ENCODE data around the gene MYO3B.

The MYO3B gene

DNA sequence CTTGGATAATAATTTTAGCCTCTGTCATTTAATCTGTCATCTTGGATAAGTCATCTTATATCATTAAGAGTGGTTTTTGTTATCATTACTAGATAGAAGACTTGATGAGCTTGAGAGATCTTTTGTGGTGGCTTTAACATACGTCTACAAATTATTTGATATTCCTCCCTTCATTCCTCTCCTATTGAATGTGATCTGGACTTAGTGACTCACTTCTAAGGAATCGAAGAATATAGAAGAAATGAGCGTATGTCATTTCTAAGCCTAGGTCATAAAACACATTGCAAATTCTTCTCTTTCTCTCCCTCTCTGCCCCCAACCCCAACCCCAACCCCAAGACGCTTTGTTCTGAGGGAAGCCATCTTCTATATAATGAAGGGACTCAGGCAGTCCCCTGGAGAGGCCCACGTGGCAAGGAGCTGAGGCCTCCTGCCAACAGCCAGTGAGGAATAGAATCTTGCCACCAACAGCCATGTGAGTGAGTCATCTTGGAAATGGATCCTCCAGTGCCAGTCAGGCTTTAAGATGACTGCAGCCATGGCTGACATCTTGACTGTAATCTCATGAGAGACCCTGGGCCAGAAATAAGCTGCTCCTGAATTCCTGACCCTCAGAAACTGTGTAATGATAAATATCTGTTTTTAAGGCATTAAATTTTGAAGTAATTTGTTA lies 315.6 kb downstream of the MYO3B start:
- H3K27ac ChIP-seq (ENCODE audit: insufficient read depth, low read depth, low read length, poor library complexity, severe bottlenecking), result no peak overlapping the region
- no peaks in the 10 kb centered on the region for H3K9me3 ChIP-seq (ENCODE audit: control insufficient read depth, low read length)
- no peaks in the 10 kb centered on the region for H3K36me3 ChIP-seq (ENCODE audit: control insufficient read depth, insufficient read depth, low read length)
- H3K4me1 ChIP-seq (ENCODE audit: control insufficient read depth, insufficient read depth, low read length), result no peaks in the 10 kb centered on the region
- H3K27me3 ChIP-seq (ENCODE audit: control insufficient read depth, insufficient read depth, low read length, poor library complexity, severe bottlenecking), result no peaks in the 10 kb centered on the region
- WGBS, 2 experiments, result 92 to 93% methylated on average over 5 of the region's 5 CpGs
- no peak overlapping the region for H3K4me3 ChIP-seq (ENCODE audit: insufficient read depth, low read depth, low read length)

DNA sequence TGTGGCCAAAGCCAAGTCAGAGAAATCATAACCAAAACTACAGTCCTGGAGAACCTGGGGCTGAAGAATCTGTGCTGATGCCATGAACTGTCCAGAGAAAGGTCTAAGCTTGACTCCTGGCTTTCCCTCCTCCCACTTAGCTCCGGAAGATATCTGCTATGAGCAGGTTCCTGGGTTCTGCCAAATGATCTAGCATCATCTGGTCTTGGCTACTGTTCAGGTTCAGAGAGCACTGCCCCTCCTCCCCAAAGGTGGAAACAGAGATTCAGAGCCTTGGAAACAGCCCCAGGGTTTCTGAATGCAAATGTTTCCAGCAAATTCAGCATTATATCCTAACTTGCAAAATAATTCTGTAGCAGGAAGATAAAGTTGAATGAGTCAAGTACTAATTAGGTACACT lies 317.9 kb downstream of the MYO3B start:
- Histone ChIP-seq H3K27ac (ENCODE audit: insufficient read depth, low read depth, low read length, poor library complexity, severe bottlenecking) (no peak overlapping the region), H3K4me3 (ENCODE audit: insufficient read depth, low read depth, low read length) (no peak overlapping the region), H3K27me3 (ENCODE audit: control insufficient read depth, insufficient read depth, low read length, poor library complexity, severe bottlenecking) (no peaks in the 10 kb centered on the region), H3K9me3 (ENCODE audit: control insufficient read depth, low read length) (no peaks in the 10 kb centered on the region), H3K36me3 (ENCODE audit: control insufficient read depth, insufficient read depth, low read length) (no peaks in the 10 kb centered on the region), H3K4me1 (ENCODE audit: control insufficient read depth, insufficient read depth, low read length) (no peaks in the 10 kb centered on the region)
- WGBS, 2 experiments, result 92 to 94% methylated on average over 1 of the region's 1 CpG

GRCh38 chr2:170498619-170499018 lies 320.7 kb downstream of the MYO3B start:
- no peak overlapping the region for H3K27ac ChIP-seq (ENCODE audit: insufficient read depth, low read depth, low read length, poor library complexity, severe bottlenecking)
- WGBS, 2 experiments, result 48 to 60% methylated on average over 4 to 5 of the region's 5 CpGs
- H3K4me1 ChIP-seq (ENCODE audit: control insufficient read depth, insufficient read depth, low read length), result peaks cover 17% of the 10 kb centered on the region
- no peaks in the 10 kb centered on the region for H3K36me3 ChIP-seq (ENCODE audit: control insufficient read depth, insufficient read depth, low read length)
- H3K27me3 ChIP-seq (ENCODE audit: control insufficient read depth, insufficient read depth, low read length, poor library complexity, severe bottlenecking), result no peaks in the 10 kb centered on the region
- no peaks in the 10 kb centered on the region for H3K9me3 ChIP-seq (ENCODE audit: control insufficient read depth, low read length)
- no peak overlapping the region for H3K4me3 ChIP-seq (ENCODE audit: insufficient read depth, low read depth, low read length)

- 93 to 100% methylated on average over 1 of the region's 1 CpG for WGBS, 2 experiments
- no peaks in the 10 kb centered on the region for H3K36me3 ChIP-seq (ENCODE audit: control insufficient read depth, insufficient read depth, low read length)
- H3K4me3 ChIP-seq (ENCODE audit: insufficient read depth, low read depth, low read length), result no peak overlapping the region
- peaks cover 29% of the 10 kb centered on the region for H3K4me1 ChIP-seq (ENCODE audit: control insufficient read depth, insufficient read depth, low read length)
- no peaks in the 10 kb centered on the region for H3K27me3 ChIP-seq (ENCODE audit: control insufficient read depth, insufficient read depth, low read length, poor library complexity, severe bottlenecking)
- H3K9me3 ChIP-seq (ENCODE audit: control insufficient read depth, low read length), result no peaks in the 10 kb centered on the region
- H3K27ac ChIP-seq (ENCODE audit: insufficient read depth, low read depth, low read length, poor library complexity, severe bottlenecking), result no peak overlapping the region
These were observed 322.2 kb downstream of the MYO3B start for GRCh38 chr2:170500104-170500503.

DNA sequence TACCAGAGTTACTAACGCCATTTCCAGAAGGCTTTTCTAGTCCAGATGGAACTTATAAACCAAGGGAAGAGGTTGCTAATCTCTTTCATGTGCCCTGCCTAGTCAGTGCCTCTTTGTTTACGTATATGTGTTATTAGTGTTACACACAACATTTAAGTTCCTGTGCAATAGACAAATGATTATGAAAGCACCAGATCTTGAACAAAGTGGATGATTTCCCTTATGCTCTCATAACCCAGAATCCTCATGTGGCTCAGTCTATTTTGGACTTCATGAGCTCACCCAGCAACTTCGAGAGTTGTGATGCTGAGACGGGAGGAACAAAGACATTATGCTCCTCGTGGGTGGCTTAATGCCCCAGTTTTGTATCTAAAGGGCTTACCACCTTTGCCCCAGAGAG lies 322.8 kb downstream of the MYO3B start:
- H3K36me3 ChIP-seq (ENCODE audit: control insufficient read depth, insufficient read depth, low read length), result no peaks in the 10 kb centered on the region
- H3K9me3 ChIP-seq (ENCODE audit: control insufficient read depth, low read length), result no peaks in the 10 kb centered on the region
- no peak overlapping the region for H3K4me3 ChIP-seq (ENCODE audit: insufficient read depth, low read depth, low read length)
- peaks cover 36% of the 10 kb centered on the region for H3K4me1 ChIP-seq (ENCODE audit: control insufficient read depth, insufficient read depth, low read length)
- no peak overlapping the region for H3K27ac ChIP-seq (ENCODE audit: insufficient read depth, low read depth, low read length, poor library complexity, severe bottlenecking)
- 81 to 83% methylated on average over 5 of the region's 5 CpGs for WGBS, 2 experiments
- H3K27me3 ChIP-seq (ENCODE audit: control insufficient read depth, insufficient read depth, low read length, poor library complexity, severe bottlenecking), result no peaks in the 10 kb centered on the region

GRCh38 chr2:170501421-170502043 lies 323.6 kb downstream of the MYO3B start:
- 89 to 91% methylated on average over 6 of the region's 6 CpGs for WGBS, 2 experiments
- Histone ChIP-seq H3K36me3 (ENCODE audit: control insufficient read depth, insufficient read depth, low read length) (no peaks in the 10 kb centered on the region), H3K9me3 (ENCODE audit: control insufficient read depth, low read length) (no peaks in the 10 kb centered on the region), H3K4me1 (ENCODE audit: control insufficient read depth, insufficient read depth, low read length) (peaks cover 39% of the 10 kb centered on the region), H3K4me3 (ENCODE audit: insufficient read depth, low read depth, low read length) (no peak overlapping the region), H3K27ac (ENCODE audit: insufficient read depth, low read depth, low read length, poor library complexity, severe bottlenecking) (no peak overlapping the region), H3K27me3 (ENCODE audit: control insufficient read depth, insufficient read depth, low read length, poor library complexity, severe bottlenecking) (no peaks in the 10 kb centered on the region)

DNA sequence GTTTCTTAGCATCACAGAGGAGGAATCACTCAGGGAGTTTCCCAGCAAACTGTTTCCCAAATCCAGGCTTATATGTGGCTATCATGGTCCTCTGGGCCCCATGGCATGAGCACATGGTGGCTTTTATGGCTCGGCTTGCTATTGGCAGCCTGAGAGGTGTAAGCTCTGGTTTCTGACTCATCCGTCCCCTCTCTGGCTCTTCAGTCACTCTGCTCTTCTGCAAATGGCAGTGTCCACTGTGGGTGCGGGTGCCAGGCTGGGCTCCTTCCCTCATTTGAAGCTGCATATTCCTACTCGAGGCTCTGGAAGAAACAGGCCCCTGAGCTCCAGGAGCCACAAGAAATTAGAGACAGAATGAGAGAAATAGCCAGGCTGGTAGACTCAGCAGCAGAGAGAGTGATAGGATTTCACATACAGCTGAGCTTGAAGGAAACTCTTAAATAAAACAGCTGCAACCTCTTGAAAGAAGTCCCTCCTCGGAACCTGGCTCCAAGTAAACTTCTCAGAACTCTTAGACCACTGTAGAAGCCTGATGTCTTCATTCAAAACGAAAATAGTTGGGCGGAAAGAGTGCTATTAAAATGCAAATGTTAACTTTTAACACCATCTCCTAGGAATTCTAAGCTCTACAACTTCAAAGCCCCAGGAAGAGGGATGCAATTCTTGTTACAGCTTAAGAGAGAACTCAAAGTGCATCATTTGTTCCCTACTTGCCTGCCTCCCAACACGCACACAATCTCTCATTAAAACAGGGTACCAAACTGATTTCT lies 324.6 kb downstream of the MYO3B start:
- H3K27ac ChIP-seq (ENCODE audit: insufficient read depth, low read depth, low read length, poor library complexity, severe bottlenecking), result no peak overlapping the region
- no peaks in the 10 kb centered on the region for H3K36me3 ChIP-seq (ENCODE audit: control insufficient read depth, insufficient read depth, low read length)
- H3K4me1 ChIP-seq (ENCODE audit: control insufficient read depth, insufficient read depth, low read length), result peaks cover 39% of the 10 kb centered on the region
- 19% methylated on average over 7 to 8 of the region's 8 CpGs for WGBS, 2 experiments
- no peak overlapping the region for H3K4me3 ChIP-seq (ENCODE audit: insufficient read depth, low read depth, low read length)
- no peaks in the 10 kb centered on the region for H3K9me3 ChIP-seq (ENCODE audit: control insufficient read depth, low read length)
- H3K27me3 ChIP-seq (ENCODE audit: control insufficient read depth, insufficient read depth, low read length, poor library complexity, severe bottlenecking), result no peaks in the 10 kb centered on the region

GRCh38 chr2:170503563-170503962 lies 325.6 kb downstream of the MYO3B start:
- no peaks in the 10 kb centered on the region for H3K36me3 ChIP-seq (ENCODE audit: control insufficient read depth, insufficient read depth, low read length)
- no peaks in the 10 kb centered on the region for H3K9me3 ChIP-seq (ENCODE audit: control insufficient read depth, low read length)
- WGBS, 2 experiments, result 16 to 25% methylated on average over 2 of the region's 3 CpGs
- H3K4me1 ChIP-seq (ENCODE audit: control insufficient read depth, insufficient read depth, low read length), result peaks cover 39% of the 10 kb centered on the region
- H3K4me3 ChIP-seq (ENCODE audit: insufficient read depth, low read depth, low read length), result no peak overlapping the region
- no peaks in the 10 kb centered on the region for H3K27me3 ChIP-seq (ENCODE audit: control insufficient read depth, insufficient read depth, low read length, poor library complexity, severe bottlenecking)
- H3K27ac ChIP-seq (ENCODE audit: insufficient read depth, low read depth, low read length, poor library complexity, severe bottlenecking), result no peak overlapping the region

DNA sequence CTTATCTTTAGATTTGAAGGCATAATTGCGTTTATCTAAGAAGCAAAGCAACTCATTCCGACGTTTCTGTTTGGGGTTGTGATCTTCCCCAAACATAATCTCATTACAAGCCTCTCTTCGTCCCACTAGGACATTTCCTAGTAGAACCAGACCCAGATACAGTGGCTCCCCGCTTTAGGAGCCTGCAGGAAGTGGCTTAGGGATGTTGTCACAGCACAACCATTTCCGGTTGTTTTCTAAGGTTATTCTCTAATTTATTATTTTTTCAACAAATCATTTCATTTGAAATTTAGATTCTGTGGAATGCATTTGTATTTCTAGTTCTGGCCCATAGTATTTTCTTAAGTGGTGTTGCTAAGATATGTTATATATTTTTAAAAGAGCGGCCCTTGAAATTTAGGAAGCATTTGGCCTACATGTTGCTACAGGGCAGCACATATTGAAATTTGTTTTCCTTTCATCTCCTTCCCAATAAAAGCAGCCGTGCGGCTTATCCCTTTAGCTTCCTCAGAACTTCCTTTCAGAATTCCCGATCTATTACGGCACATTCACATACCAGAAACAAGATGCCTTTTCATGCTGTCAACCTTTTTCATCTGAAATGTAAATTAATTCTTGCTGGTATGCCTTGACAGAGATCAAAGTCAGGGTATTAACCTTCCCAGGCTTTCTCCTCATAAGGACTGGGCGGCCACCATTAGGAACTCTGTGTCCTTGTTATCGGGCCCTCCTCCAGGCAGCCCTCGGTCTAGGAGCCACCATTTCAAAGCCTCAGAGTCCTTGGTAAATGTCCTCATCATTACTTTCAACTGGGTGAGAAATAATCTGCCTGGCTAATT lies 326.2 kb downstream of the MYO3B start:
- Histone ChIP-seq H3K4me1 (ENCODE audit: control insufficient read depth, insufficient read depth, low read length) (peaks cover 39% of the 10 kb centered on the region), H3K27ac (ENCODE audit: insufficient read depth, low read depth, low read length, poor library complexity, severe bottlenecking) (no peak overlapping the region), H3K9me3 (ENCODE audit: control insufficient read depth, low read length) (no peaks in the 10 kb centered on the region), H3K27me3 (ENCODE audit: control insufficient read depth, insufficient read depth, low read length, poor library complexity, severe bottlenecking) (no peaks in the 10 kb centered on the region), H3K4me3 (ENCODE audit: insufficient read depth, low read depth, low read length) (no peak overlapping the region), H3K36me3 (ENCODE audit: control insufficient read depth, insufficient read depth, low read length) (no peaks in the 10 kb centered on the region)
- 14 to 18% methylated on average over 12 to 13 of the region's 14 CpGs for WGBS, 2 experiments

GRCh38 chr2:170504810-170505145 lies 326.8 kb downstream of the MYO3B start:
- Histone ChIP-seq H3K4me3 (ENCODE audit: insufficient read depth, low read depth, low read length) (no peak overlapping the region), H3K9me3 (ENCODE audit: control insufficient read depth, low read length) (no peaks in the 10 kb centered on the region), H3K27ac (ENCODE audit: insufficient read depth, low read depth, low read length, poor library complexity, severe bottlenecking) (no peak overlapping the region), H3K27me3 (ENCODE audit: control insufficient read depth, insufficient read depth, low read length, poor library complexity, severe bottlenecking) (no peaks in the 10 kb centered on the region), H3K4me1 (ENCODE audit: control insufficient read depth, insufficient read depth, low read length) (peaks cover 39% of the 10 kb centered on the region), H3K36me3 (ENCODE audit: control insufficient read depth, insufficient read depth, low read length) (no peaks in the 10 kb centered on the region)
- 4 to 12% methylated on average over 4 of the region's 4 CpGs for WGBS, 2 experiments
